CMK (cell line): ENCODE measurements around the gene MEX3C.
A peak's percentile ranks its signal among the peaks of the same experiment; 100 is the strongest.

ENCODE experiments used
- DNase-seq: peaks from one replicate; pipeline ENCODE4 v3.0.0-alpha.2; 2010; ENCODE audit warnings: low read depth

Gene MEX3C

DNA sequence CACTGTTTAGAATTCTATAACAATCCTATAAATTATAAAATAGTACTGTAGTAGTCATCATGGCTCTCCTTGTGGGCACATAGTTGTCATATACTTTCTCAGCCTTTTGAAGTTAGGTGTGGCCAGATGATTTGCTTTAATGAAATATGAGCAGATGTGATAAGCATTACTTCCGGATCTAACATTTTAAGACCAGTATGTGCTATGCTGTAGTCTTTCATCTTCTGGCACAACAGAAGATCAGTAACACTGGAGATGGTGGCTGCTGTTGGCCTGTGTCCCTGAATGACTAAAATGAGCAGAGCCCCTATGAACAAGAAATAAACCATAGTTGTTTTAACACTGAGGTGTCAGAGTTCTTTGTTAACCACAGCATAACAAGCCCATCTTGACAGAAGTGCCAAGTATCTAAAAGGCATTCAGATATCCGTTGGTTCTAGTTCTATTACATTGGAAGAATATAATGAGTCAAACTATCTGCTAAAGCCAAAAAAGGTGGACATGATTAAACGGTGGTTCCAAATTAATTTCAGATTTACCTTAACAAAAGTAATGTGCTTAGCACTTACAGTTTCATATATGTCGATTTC, 6.3 kb downstream of the MEX3C start:
- DNase-seq: no peak

DNA sequence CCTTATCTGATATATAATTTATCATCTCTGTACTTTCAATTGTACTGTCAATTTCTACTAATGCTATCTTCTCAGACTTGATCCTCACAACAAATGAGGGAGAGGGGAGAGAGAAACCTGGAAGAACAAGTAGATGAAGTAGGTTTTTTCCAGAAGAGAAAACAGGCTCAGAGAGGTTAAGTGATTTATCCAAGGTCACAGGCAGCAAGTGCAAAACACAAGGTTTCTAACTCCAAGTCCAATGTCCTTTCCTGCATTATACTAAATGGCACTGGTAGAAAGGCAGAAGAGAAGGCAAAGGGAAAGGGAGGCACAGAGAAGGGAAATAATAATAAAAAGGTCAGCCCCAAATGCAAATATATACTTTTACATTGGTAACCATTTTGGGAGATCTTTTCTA, 7.5 kb downstream of the MEX3C start:
- DNase-seq: no peak

DNA sequence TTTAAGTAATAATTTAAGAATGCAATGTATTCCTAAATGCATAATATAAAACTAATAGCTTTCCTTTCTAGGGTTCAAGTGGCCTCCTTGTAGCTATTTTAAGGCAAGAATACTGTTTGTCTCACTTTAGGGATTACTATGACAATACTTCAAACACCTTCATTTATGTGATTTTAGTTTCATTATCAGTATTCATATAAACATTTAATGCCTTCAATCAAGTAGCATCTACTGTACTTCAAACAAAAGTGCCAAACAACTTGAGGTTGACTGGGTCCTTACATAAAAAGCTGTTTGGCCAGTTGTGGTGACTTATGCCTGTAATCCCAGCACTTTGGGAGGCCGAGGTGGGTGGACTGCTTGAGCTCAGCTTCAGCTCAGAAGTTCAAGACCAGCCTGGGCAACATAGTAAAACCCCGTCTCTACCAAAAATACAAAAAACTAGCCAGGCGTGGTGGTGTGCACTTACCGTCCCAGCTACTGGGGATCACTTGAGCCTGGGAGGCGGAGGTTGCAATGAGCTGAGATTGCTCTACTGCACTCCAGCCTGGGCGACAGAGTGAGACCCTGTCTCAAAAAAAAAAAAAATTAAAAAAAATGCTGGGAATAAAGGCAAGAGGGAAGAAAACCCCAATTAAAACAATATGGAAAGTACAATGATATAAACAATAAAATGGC, 9.3 kb downstream of the MEX3C start:
- DNase-seq: no peak

DNA sequence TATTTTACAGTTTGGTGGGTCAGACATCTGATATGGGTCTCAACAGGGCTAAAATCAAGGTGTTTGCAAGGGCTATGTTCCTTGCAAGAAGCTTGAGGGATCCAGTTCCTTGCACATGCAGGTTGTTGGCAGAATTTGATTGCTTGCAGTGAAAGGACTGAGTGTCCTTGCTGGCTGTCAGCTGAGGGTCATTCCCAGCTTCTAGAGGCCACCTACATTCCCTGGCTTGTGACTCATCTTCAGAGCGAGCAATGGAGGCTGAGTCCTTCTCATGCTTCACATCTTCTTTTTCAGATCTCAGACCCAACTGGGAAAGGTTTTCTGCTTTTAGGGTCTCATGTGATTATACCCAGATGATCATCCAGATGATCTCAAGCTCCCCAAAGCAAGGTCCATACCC, 12.4 kb downstream of the MEX3C start:
- DNase-seq: no peak

DNA sequence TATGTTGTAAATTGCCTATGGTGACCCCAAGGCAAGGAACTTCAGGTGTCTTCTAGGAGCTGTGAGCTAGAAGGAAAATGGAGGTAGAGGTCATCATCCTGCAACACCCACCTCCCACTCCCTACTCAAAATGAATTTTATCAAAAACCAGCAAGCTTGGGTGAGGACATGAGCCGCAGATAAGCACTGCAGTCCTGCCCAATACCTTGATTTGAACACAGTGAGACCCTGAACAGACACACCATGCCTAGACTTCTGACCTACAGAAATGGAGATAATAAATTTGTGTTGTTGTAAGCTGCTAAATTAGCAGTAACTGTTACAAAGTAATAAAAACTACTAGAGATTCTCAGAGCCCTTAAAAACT, 13.4 kb downstream of the MEX3C start:
- no peak for DNase-seq

DNA sequence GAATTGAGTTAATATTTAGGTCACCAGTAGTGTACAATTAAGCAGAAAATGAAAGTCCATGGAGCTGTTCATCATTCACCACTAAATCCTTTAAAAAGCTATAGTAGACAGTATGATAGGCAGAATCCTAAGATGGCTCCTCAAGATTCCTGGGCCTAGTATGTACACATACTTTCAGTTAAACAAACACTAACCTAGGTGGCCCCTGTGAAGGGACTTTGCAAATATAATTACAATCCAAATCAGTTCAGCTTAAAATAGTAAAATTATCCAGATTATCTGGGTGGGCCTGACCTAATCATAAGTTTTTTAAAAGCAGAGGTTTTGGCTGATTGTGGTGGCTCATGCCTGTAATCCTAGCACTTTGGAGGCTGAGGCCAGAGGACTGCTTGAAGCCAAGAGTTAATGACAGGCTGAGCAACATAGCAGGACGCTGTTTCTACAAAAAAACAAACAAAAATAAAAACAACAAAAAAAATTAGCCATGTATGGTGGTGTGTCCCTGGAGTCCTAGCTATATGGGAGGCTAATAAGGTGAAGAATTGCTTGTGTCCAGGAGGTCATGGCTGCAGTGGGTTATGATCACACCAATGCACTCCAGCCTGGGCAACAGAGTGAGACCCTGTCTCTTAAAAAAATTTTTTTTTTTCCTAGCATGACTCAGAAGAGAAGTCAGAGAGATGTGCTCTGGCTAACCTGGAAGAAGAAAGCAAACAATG, 13.9 kb downstream of the MEX3C start:
- DNase-seq: no peak

DNA sequence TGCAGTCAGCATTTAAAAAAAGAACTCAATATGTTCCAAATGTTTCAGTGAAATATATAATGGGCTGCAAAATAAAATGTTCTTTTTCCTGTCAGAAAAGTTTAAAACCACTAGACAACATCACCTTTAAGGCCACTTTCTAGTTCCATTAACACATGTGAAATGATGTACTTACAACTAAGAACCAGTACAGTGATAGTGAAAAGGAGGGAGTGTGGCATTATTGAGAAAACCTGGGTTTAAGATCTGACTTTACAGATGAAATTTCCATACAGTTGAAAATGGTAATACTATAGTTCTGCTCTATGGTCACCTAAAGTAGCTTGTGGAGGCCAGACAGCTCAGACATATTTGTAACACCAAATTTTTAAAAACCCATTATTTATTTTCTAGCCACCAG, 14.7 kb downstream of the MEX3C start:
- DNase-seq: no peak

DNA sequence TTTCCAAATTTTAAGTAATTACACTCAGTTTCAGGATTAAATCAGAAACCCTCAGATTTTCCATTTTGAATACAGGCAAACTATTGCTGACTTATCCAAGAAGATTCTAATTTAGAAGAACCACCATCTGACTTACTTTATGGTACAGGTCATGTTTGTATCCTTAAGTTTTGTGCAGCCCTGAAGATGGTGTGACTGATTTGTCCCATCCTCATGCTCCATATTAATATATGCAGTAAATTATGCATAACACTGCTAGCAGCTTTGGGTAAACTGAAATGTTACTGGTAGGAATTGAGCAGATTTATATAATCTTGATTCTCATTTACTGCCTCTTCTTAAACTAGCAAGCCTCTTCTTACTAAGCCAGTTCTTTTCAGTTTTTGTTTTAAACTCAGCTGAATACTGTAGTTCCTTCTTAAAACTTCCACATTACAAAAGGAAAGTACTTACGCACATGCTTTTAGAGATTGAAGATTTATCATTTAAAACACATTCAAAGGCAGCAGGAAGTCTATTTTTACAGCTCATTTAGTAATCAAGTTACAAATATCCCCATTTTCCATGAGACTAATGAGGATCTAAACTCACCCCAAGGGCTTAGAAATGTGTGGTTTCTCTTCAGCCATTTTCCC, 25.7 kb downstream of the MEX3C start:
- DNase-seq: no peak

DNA sequence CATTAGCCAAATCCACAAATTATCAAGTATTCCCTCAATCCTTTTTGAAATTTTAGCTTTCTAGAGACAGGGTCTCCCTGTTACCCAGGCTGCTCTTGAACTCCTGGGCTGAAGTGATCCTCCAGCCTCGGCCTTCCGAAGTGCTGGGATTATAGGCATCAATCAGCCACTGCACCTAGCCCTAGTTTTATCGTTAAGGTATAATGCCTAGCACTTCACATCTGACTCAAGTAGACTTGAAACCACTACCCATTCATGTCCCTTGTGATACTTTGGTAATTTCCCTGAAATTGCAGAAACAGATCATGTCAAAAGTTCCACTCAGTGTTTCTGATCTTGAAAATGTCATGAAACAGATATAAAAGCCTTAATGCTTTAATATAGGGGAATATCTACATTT, 26.3 kb downstream of the MEX3C start:
- DNase-seq: no peak

DNA sequence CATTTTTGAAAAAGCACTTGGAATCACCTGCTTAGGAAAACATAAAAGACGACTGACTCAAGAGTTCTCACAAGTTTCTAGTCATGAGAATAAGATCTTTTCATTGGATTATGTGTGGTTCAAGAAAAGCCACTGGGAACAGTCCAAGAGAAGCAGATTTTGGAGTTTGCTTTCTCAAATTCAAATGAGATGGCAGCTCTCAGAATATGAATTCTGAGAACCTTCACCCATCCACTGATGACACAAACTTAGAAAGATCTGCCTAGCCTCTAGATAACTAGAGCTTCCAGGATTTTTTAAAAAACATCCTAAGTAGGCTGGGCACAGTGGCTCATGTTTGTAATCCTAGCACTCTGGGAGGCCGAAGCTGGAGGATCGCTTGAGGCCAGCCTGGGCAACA, 26.8 kb downstream of the MEX3C start:
- no peak for DNase-seq

DNA sequence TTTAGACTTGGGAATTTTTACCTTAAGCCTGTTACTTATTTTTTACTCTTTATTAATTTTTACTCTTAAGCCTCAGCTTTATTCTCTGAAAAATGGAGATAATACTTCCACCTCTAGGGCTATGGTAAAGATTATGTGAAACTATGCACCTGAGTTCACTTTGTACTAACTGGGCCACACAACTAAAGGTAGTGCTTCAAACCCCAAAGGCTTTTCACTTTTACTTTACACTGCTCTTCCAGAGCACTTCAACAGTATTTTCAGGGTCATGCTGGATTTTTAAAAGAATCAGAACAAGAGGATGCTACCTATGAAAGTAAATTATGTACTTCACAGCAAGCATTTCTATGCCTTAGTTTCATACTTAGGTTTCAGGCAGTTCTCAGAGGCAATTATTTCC, 27.8 kb downstream of the MEX3C start:
- DNase-seq: no peak

DNA sequence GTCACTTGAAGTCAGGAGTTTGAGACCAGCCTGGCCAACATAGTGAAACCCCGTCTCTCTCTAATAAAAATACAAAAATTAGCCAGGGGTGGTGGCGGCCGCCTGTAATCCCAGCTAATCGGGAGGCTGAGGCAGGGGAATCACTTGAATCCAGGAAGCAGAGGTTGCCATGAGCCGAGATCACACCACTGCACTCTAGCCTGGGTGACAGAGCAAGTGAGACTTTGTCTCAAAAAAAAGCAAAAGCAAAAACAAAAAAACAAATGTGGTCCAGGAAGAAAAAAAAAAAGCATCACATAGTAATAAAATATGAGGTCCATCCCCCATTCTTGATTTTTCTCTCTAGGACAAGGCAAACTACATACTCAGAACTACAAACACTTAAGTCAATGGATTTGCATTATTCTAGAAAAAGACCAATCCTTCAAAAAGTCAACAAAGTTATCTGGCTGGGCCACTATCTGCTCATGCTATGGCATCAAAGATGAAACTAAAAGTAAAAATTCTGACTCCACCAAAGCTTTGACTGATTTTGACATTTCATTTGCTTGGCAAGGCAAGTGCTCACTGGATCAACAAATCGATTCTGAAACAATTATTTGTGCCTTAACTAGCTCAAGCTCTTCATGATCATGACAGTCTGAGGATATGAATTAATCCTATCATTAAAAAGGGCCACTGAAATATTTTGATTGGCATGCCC, 28.4 kb downstream of the MEX3C start:
- no peak for DNase-seq

DNA sequence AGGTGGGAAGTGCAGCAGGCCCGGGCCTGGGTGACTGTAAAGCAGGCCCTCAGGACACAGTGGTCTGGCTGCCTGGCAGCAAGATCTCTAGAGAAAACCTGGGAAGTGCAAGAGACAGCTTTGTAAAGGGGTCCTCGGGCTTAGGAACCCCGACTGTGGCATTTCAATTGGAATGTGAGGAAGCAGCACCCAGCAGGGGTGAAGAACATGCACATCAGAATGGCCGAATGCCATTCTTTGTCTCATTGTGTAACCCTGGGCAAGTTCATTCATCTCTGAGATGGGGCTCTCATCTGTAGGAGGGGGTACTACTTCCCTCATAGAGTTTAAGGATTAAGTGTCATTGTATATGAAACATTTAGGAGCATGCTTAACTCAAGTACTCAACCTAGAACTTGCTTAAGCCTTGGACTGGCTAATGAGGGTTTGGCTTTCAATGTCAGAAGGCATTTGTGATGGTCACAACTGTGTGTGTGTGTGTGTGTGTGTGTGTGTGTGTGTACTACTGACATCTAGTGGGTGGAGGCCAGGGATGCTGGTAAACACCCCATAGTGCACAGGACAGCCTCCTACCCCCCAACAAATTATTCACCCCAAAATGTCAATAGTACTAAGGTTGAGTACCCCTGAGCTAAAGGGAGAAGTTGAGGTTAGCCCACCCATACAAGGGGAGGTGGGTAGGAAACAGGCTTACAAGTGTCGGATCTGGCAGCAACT, 29.3 kb downstream of the MEX3C start:
- no peak for DNase-seq

DNA sequence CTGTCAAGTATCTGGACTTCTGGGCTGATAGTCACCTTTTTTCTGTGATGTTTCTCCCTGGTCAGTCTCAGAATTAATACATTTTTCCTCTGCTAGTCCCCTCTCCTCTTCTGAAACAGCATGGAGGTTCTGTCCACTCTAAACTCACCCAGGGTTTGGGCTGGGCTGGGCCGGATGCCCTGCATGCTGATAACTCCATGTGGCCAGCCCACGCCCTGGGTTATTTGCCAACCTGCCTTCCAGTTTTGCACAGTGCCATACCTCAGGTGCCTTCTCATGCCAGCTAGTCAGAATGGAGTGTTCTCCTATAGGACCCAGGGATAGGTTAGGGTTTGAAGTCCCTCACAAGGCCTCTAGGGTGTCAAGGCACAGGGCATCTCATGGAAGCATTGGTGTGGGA, 32.2 kb downstream of the MEX3C start:
- no peak for DNase-seq

DNA sequence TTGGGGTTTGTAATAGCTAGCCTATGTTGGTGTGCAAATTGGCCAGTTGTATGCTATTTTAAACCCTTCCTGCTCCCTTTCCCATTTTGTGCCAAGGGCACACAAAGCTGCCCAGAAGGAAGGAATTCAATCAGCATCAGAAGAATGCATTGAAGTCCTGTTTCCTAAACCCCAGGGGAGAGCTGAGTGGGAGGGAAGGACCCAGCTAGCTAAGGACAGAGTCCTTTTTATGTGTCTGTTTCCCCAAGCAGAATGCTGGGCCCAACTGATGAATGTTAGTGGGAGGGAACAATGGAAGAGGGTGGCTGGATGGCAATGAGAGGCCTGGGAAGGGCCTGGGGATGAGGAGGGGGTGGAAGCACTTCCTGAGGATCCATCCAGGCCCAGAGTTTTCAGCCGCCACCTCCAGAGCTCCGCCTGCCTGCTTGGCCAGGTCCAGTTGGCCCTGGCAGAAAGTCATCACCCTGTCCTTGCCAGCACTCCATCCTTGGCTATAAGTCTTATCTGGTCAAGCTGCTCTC, 32.7 kb downstream of the MEX3C start:
- DNase-seq: no peak

DNA sequence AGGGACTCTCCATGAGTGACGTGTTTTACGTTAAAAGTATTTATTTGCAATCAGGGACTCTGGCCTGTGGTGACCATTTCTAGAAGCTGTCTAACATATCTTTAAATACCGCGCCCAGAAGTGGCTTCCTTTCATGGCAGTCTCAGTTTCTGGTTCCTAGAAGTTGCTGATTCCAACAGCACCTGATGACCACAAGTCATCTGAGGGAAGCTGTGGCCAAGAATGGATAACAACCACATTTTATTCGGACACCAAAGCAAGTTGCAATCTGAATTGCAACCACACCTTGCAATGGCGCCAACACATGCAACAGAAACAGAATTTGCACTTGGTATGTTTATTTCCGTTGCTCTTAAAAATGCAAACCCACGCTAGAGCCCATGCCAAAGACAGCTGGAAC, 33.1 kb downstream of the MEX3C start:
- DNase-seq: peak; percentile 17

DNA sequence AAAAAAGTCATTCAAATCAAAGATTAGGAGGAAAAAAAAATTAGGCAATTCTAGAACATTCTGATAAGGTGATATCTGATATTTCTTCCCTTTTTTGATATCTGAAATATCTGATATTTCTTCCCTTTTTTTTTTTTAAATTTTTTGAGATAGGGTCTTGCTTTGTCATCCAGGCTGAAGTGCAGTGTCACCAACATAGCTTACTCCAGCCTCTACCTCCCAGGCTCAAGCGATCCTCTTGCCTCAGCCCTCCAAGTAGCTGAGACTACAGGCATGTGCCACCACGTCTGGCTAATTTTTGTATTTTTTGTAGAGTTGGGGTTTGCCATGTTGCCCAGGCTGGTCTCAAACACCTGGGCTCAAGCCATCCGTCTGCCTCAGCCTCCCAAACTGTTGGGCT, 33.9 kb downstream of the MEX3C start:
- no peak for DNase-seq

DNA sequence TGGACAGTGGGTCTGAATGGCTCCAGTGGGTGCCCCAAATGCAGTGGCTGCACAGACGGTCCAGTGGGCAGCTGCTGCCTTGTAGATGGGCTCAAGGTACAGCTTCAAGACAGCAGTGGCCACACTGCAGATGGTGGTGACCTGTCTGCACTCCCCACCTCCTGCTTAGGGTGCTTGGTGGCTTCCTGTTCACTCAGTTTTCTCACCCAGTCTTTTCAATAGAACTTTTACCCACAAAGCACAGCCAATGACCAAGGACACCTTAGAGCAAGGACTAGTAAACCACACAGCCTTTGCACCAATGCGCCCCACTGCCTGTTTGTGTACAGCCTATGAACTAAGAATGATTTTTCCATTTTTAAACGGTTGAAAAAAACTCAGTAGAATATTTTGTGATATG, 34.9 kb downstream of the MEX3C start:
- no peak for DNase-seq

DNA sequence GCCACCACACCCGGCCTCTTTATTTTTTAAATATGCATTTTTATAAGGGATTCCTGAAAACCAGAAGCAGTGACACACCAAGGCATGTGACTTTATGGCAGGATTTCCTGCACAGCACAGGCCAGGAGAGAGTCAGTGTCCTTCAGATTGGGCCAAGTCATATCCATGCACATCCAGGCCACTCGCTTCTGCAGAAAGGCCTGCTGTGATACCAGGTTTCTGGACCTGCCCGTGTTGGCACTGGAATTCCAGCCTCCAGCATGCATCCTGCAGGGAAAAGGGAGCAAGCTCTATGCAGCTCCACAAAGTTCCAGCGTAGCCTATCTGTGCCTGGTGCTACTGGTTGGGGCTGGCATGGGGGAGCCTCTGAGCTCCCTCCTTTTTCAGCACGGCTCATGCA, 36.8 kb downstream of the MEX3C start:
- DNase-seq: no peak

DNA sequence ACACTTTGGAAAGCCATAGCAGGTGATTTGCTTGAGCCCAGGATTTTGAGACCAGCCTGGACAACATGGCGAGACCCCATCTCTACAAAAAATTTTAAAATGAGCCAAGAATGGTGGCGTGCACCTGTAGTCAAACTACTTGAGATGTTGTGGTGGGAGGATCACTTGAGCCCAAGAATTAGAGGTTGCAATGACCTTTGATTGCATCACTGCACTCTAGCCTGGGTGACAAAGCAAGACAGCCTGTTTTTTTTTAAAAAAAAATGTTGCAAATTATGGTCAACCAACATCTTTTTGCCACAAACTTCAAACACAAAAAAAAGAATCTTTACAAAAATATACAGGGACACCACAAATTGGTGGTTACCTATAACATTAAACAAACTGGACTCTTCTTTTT, 40.3 kb downstream of the MEX3C start:
- DNase-seq: no peak

DNA sequence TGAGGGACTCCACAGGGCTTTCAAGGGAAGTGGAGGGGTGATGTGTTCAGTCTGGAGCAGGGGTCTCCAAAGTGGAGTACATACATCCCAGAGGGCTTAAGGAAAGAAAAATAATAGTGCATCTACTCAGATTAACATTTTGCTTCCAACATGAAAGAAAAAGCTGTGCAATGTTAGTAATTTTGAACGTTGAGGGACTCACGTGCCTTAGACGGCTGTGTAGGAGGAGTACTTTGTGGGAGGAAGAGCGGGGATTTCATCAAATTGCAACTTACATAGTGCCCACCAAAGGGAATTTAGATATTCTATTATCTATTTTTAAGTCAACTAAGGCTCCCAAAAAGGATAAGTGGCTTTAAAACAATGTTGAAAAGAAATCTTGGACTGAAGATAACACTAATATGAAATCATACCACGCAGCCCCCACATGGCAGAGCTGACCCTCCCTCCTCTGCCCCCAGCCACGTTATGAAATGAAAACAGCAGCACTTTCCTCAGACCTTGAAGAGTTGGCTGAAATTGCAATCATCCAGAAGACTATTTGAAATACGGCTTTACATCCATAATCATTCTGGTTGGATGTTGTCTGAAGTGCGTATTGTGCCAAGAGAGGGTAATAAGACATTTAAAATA, 42.9 kb downstream of the MEX3C start:
- DNase-seq: no peak
